ENCODE data around the gene DIRAS1.
"Not testable (repeated sequence)": the region's sequence is repeated elsewhere in the genome, so short reads cannot be mapped to it uniquely, and the experiment has no call there.

The DIRAS1 gene

GRCh38 chr19:2703691-2704216 lies 17.4 kb downstream of the DIRAS1 start:
- no peak for DNase-seq

- no peak for DNase-seq
These were observed 18.1 kb downstream of the DIRAS1 start for GRCh38 chr19:2703077-2703437.

GRCh38 chr19:2702170-2703076 lies 18.7 kb downstream of the DIRAS1 start, which contains the start of gene GNG7:
Gene GNG7 (minus strand): TSS chr19:2702694. CDS start chr19:2520688, 182,006 bp downstream.
- DNase-seq = peak; percentile 97

DNA sequence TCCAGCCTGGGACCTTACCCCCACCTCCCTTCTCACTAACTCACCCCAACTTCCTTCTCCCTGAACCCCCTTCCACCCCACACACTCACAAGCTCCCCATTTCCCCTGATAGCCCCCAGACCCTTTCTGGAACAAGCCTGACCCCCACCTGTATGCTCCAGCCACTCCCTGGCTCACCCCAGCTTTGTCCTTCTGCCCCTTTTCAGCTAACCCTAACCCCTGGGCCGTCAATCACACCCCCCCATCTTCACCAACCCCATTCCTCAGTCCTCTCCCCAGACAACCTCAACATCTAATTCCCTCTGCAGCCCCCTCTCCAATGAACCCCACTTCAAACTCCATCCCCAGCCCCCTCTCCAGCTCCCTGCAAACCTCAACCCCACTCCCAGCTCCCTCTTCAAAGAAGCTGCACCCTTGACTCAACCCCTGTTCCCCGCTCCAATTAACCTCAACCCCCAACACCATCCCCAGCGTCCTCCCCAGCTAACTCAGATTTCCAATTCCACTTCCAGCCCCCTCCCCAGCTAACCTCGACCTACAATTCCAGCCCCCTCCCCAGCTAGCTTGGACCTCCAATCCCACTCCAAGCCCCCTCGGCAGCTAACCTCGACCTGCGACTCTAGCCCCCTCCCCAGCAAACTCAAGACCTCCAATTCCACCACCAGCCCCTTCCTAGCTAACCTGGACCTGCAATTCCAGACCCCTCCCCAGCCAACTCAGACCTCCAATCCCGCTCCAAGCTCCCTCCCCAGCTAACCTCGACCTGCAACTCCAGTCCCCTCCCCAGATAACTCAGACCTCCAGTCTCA lies 19.6 kb downstream of the DIRAS1 start:
- no peak for DNase-seq

DNA sequence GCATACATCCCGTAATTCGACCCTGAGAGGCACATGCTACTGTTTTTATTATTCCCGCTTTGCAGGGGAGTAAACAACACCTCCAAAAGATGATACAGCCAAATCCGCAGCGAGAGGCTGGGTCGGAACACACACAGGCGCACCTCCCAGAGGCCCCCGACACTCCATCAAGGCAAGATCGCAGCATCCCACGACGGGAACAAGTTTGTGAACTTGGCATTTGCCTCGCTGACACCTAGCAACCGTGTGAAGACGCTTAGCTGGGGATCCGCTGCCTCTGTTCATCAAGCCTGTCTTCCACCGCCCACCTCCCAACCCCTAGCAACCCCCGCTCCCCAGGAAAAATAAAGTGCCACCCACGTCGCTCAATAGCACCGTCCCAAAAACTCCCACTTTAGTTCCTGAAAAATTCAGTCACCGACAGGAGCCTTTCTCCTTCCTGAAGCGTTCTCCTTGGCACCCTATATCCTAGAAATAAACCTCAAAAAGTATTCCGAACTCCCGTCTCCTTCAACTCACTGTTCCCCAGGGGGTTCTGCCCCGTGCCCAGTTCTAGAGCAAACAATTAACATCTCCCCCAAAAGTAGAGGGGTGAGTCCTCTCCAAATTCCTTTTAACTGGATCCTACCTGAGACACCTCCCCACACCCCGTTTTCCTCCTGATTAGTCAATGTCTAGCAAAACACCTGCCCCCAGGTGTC lies 20.4 kb downstream of the DIRAS1 start:
- no peak for DNase-seq

DNA sequence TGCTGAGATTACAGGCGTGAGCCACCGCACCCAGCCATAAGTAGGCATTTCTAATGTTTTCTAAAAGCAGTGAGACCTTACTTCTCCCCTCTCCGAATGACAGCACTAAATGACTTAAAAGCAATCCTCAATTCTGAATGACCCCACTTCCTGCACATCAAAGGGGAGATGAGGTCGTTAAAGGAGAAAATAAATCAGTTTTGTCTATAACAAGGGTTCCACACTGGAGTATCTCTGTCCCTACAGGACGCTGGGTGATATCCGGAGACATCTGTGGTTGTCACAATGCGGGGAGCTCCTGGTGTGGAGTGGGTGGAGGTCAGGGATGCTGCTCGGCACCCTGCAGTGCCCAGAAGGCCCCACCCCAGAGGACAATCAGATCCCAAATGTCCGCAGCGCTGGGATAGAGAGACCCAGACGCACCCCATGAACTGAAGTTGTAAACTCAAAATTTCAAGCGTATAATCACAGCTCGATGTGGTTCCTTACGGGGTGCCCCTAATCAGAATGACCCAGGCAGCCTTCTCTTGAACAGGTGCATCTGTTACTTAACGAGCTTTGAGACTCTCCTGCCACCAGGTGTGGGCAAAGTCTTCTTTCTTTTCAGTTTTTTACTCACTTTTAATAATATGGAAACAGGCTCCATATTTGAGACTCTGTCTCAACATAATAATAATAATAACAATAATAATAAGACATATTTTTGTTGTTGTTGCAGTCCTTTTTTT lies 21.6 kb downstream of the DIRAS1 start:
- no peak for DNase-seq

- DNase-seq = no peak
These were observed 27.0 kb downstream of the DIRAS1 start for GRCh38 chr19:2694196-2694595.

DNA sequence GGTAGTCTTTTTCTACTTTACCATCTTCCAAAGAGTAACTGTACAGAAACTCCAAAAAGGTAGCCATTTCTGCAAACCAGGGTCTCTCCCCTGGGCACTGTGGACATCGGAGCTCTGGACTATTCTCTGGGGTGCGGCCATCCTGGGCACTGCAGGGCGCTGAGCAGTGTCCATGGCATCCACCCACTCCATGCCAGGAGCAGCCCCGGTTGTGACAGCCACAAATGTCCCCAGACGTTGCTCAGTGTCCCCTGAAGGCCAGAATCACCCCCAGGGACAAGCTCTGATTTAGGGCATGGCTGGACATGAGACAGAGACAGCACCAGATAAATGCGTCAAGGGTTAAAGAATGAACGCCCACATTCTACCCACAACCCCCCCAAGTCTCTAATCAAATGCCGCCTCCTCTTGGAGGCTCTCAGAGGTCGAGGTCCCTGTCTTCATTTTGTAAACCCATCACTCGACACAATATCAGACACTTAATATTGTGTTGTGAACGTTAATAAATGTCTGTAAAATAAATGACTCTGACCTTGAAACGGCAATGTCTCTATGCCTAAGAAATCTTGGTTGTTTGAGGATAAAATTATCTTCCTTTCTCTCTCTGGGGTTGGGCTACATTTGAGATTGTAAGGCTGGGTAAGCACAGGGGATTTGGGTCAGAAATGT lies 27.5 kb downstream of the DIRAS1 start:
- no peak for DNase-seq

DNA sequence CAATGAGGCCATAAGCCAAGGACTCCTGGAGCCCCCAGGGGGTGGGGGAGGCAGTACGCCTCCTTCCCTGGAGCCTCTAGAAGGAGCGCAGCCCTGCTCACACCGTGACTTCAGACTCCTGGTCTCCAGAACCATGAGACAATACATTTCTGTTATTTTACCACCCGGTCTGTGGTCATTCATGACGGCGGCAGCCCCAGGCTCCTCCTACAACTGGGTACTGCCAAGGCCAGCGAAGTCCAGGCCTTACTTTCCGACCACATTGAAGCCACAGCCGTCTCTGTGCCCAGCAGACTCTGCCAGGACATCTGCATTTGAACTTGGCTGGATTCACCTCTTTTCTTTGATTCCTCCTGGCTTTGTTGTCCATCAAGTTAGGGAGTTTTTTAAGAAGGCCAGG lies 29.2 kb downstream of the DIRAS1 start:
- no peak for DNase-seq

GRCh38 chr19:2690856-2691255 lies 30.3 kb downstream of the DIRAS1 start:
- DNase-seq = no peak

DNA sequence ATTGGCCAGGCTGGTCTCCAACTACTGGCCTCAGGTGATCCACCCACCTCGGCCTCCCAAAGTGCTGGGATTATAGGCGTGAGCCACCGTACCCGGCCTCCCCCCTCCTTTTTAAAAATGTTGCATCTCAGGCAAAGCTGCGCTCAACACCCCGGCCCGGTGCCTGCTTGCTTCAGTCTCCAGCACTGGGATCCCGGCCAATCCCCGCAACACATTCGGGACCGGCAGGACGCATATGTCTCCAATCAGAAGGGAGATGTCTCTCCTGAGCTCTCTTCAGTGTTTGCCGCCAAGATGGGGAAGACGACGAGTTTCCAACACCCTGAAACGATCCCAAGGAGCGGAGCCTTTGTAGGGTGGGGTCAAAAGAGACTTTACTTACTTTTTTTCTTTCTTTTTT lies 34.8 kb downstream of the DIRAS1 start:
- DNase-seq = no peak

GRCh38 chr19:2685204-2685704 lies 35.9 kb downstream of the DIRAS1 start:
- DNase-seq = no peak

DNA sequence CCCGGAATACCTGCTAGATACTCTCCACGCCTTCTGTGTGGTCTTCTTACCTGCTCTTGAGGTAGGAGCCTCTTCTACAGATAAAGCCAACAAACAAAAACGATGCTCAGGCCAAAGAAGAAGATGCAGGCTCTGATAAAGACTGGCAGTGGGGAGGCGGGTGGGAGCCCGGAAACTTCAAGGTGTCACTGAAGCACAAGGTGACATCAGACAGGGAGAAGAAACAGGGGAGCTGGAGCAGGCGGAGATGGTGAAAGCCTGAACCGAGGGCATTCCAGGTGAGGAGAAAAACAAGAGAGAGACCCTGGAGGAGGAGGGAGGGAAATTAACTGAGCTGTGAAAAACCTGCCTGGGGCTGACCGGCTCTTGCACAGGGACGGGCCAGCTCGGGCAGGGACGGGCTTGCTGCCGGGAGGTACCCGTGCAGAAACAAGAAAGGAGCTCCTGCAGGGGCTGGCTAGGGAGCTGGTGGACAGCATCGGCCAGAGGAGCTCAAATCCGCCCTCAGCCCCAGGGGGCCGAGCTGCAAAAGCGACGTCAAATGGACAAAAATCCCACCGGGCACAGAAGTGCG lies 37.7 kb downstream of the DIRAS1 start:
- no peak for DNase-seq

GRCh38 chr19:2680808-2681207 lies 40.4 kb downstream of the DIRAS1 start:
- DNase-seq = no peak

- DNase-seq = no peak
These were observed 41.7 kb downstream of the DIRAS1 start for GRCh38 chr19:2679439-2679838.

GRCh38 chr19:2678948-2679347 lies 42.2 kb downstream of the DIRAS1 start:
- not testable (repeated sequence) for DNase-seq

DNA sequence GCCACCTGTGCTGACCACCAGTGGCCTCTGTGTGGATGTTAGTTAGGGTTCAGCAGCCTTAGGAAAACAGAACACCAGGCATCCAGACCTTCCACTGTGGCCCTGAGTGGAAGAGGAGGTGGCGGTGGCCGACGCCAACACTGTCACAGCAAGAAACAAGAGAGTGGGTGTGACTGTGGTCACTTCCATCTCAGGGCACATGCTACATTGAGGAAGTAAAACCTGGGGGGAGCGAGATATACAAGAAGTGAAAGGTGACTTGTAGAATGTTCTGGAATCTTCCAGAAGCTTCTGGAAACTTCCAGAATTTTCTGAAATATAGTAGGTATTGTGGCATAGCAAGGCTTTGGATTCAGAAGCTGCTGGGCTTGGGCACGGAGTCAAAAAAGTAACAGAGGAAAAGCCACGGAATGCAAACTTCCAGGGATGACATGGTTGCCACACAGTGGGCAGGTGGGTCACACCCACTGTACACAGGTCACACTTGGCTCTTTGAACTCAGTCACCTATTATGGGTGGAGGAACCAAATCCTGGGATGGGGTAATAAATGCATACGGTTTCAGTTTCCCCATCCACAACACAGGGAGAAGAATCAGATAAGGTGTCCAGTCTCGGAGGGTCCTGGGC lies 43.0 kb downstream of the DIRAS1 start:
- DNase-seq = peak; percentile 76

DNA sequence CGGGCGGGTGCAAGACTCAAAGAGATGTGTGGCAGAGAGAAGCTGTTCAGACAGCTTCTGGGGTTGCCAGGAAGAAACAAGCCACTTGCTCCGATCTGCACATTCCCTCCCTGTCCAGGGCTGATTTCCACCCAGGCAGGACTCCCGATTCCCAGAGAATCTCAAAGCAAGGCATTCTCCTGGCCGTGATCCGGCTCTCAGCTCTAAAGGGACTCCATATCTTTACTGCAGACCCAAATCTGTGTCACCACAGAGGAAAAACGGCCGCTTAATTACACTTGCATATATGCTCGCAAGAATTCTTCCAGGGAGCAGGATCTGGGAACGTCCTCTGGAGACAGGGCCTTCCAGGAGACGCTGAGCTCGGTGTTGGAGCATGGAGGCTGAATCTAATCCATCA lies 44.3 kb downstream of the DIRAS1 start:
- no peak for DNase-seq

DNA sequence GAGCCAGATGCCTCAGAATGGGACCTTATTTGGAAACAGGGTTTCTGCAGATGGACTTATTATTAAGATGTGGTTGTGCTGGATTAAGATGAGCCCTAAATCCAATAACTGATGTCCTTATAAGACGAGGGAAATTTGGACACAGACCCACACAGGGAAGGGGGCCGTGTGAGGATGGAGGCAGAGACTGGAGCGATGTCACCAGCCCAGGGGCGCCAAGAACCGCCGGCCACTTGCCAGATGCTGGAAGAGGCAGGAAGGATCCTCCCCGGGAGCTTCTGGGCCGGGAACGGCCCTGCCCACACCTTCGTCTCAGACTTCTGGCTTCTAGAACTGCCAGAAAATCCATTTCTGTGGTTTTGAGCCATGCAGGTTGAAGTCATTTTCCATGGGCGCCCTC lies 45.3 kb downstream of the DIRAS1 start:
- no peak for DNase-seq

- no peak for DNase-seq
These were observed 51.0 kb downstream of the DIRAS1 start for GRCh38 chr19:2670217-2670616.
